KOPT-K1 (cell line): Measurements from ENCODE around the gene UEVLD.

Source experiments
- H3K27ac ChIP-seq: fragments of 200-600 bp; sonication (generic); 2 replicates; pipeline ENCODE4 v1.5.1; 2016; ENCODE audit warnings: antibody characterized with exemption, mild to moderate bottlenecking, low read depth, low read length; ENCODE audit not compliant: poor library complexity, severe bottlenecking
- H3K36me3 ChIP-seq: fragments of 200-600 bp; sonication (generic); 2 replicates; pipeline ENCODE4 v1.5.1; 2017; ENCODE audit warnings: antibody characterized with exemption, mild to moderate bottlenecking, low read length, moderate library complexity; ENCODE audit not compliant: insufficient read depth
- H3K9me3 ChIP-seq: fragments of 200-600 bp; sonication (generic); 2 replicates; pipeline ENCODE4 v1.5.1; 2017; ENCODE audit warnings: antibody characterized with exemption, low read length, mild to moderate bottlenecking; ENCODE audit not compliant: insufficient read depth, poor library complexity, severe bottlenecking

UEVLD gene

GRCh38 chr11:18495271-18495670 is 93.3 kb downstream of the UEVLD start:
- Histone ChIP-seq H3K9me3 (no peaks in the 10 kb centered on the region), H3K27ac (no peak overlapping the region), H3K36me3 (peaks cover 86% of the 10 kb centered on the region)

- Histone ChIP-seq H3K36me3 (peaks cover 89% of the 10 kb centered on the region), H3K9me3 (no peaks in the 10 kb centered on the region)
Observed at GRCh38 chr11:18493310-18493709, 95.2 kb downstream of the UEVLD start.

DNA sequence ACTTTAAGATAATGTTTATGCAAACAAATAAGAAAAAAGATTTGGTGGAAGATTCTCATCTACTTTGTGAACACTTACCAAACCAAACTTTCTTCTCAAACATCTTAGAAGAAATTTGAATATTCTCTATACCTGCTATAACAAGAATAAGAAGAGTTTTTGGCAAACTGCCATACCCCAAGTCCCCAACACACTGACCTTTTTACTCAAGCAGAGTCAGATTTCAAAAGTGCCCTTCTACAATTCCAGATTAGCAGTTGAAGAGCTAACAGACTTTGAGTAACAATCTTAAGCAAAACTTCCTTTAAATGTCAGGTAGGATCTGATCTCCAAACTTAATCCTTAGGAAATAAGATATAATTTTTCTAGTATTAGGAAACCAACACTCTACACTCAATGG is 95.6 kb downstream of the UEVLD start:
- peaks cover 89% of the 10 kb centered on the region for H3K36me3 ChIP-seq
- H3K27ac ChIP-seq, result no peak overlapping the region
- H3K9me3 ChIP-seq, result no peaks in the 10 kb centered on the region

More at GRCh38 chr11:18493310-18493709, 95.2 kb downstream of the UEVLD start:
- H3K27ac ChIP-seq, result no peak overlapping the region

GRCh38 chr11:18491924-18492323 is 96.6 kb downstream of the UEVLD start:
- peaks cover 84% of the 10 kb centered on the region for H3K36me3 ChIP-seq
- H3K9me3 ChIP-seq, result no peaks in the 10 kb centered on the region
- no peak overlapping the region for H3K27ac ChIP-seq

GRCh38 chr11:18490736-18491485 is 97.6 kb downstream of the UEVLD start:
- Histone ChIP-seq H3K27ac (no peak overlapping the region), H3K9me3 (no peaks in the 10 kb centered on the region), H3K36me3 (peaks cover 83% of the 10 kb centered on the region)

GRCh38 chr11:18490319-18490718 is 98.2 kb downstream of the UEVLD start:
- Histone ChIP-seq H3K9me3 (no peaks in the 10 kb centered on the region), H3K36me3 (peaks cover 80% of the 10 kb centered on the region), H3K27ac (no peak overlapping the region)

- Histone ChIP-seq H3K27ac (no peak overlapping the region), H3K36me3 (peaks cover 86% of the 10 kb centered on the region), H3K9me3 (no peaks in the 10 kb centered on the region)
Observed at GRCh38 chr11:18485913-18486528, 102.5 kb downstream of the UEVLD start.
